AG08395 (cell line): ENCODE data around the gene UQCC5.
A peak's percentile ranks its signal among the peaks of the same experiment; 100 is the strongest.

Source experiments
- DNase-seq: peaks from one replicate; pipeline ENCODE4 v3.0.0; 2012; ENCODE audit warnings: mixed read lengths, low spot score

The UQCC5 gene, protein sequence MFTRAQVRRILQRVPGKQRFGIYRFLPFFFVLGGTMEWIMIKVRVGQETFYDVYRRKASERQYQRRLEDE

DNA sequence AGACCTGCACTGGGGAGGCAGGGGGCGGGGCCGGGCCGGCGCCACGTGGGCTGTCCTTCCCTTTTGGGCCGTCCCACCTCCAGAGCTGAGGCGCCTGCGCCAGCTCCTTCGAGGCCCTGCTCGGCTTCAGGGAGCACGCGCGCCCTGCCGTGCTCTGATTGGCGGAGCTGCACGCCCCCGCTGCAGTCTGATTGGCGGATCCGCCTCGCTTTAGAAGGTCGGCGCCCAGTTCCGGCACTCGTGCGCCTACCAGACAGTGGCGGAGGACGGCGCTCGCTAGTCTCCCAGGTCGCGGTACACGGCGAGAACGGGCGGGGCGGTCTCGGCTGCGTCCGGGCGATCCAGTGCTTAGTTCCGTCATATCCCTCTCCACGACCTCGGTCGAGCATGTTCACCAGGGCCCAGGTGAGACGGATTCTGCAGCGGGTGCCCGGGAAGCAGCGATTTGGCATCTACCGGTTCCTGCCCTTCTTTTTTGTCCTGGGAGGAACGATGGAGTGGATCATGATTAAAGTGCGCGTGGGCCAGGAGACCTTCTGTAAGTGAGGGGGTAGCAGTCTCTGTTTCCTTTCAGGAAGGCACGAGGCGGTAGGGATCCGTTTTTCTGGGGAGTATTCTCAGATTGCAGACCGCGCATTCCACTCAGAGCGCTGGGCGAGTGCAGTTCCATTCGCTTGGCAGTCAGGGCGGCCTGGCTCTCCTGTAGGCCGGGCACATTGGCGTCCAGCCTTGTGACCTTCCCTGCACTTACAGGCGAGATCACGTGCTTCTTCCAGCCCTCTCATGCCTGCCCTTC lies at the start of gene UQCC5:
Gene UQCC5 (plus strand): TSS at position 237 of the 796 bp plus-strand sequence. CDS start 151 bp downstream, at position 388.
- DNase-seq, result peak; percentile 100

DNA sequence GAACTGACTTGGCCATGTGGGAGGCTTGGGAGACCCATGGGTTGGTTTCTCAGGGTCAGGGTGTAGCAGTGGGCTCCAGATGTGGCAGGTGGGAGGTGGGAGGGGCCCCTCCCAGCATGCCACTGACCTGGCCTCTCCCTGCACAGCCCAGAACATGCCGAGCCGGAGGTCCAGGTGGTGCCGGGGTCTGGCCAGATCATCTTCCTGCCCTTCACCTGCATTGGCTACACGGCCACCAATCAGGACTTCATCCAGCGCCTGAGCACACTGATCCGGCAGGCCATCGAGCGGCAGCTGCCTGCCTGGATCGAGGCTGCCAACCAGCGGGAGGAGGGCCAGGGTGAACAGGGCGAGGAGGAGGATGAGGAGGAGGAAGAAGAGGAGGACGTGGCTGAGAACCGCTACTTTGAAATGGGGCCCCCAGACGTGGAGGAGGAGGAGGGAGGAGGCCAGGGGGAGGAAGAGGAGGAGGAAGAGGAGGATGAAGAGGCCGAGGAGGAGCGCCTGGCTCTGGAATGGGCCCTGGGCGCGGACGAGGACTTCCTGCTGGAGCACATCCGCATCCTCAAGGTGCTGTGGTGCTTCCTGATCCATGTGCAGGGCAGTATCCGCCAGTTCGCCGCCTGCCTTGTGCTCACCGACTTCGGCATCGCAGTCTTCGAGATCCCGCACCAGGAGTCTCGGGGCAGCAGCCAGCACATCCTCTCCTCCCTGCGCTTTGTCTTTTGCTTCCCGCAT lies 49.2 kb upstream of the UQCC5 start:
- no peak for DNase-seq

DNA sequence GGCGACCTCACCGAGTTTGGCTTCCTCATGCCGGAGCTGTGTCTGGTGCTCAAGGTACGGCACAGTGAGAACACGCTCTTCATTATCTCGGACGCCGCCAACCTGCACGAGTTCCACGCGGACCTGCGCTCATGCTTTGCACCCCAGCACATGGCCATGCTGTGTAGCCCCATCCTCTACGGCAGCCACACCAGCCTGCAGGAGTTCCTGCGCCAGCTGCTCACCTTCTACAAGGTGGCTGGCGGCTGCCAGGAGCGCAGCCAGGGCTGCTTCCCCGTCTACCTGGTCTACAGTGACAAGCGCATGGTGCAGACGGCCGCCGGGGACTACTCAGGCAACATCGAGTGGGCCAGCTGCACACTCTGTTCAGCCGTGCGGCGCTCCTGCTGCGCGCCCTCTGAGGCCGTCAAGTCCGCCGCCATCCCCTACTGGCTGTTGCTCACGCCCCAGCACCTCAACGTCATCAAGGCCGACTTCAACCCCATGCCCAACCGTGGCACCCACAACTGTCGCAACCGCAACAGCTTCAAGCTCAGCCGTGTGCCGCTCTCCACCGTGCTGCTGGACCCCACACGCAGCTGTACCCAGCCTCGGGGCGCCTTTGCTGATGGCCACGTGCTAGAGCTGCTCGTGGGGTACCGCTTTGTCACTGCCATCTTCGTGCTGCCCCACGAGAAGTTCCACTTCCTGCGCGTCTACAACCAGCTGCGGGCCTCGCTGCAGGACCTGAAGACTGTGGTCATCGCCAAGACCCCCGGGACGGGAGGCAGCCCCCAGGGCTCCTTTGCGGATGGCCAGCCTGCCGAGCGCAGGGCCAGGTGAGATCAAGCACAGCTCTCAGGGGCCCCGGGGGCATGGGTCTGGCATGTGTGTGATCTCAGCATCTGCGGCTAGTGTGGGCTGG lies 48.4 kb upstream of the UQCC5 start:
- DNase-seq, result no peak

DNA sequence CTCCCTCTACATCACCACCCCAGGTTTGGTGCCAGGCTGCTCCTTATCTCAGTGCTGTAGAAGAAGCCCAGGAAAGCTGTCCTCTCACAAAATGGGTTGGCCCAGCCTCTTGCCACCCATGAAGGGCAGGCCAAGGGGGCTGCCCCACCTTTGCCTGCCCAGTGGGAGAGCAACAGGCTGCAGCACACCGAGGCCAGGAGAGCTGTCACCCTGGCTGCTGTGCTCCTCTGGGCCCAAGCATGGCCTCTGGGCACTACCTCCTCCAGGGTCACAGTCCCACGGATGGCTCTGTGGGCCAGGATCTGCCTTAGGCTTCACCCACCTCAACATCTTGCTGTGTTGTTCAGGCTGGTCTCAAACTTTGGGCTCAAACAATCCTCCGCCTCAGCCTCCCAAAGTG lies 47.7 kb upstream of the UQCC5 start:
- no peak for DNase-seq

DNA sequence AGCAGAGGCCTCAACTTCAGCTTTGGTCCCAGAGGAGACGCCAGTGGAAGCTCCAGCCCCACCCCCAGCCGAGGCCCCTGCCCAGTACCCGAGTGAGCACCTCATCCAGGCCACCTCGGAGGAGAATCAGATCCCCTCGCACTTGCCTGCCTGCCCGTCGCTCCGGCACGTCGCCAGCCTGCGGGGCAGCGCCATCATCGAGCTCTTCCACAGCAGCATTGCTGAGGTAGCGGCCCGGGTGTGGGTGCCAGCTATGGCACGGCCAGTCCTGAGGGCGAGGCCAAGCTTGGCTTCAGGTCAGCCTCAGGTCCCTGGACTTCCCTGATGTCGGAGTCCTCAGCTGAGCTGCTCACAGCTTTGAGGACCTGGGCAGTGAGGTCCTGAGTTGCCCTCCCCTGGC lies 47.0 kb upstream of the UQCC5 start:
- DNase-seq, result no peak

DNA sequence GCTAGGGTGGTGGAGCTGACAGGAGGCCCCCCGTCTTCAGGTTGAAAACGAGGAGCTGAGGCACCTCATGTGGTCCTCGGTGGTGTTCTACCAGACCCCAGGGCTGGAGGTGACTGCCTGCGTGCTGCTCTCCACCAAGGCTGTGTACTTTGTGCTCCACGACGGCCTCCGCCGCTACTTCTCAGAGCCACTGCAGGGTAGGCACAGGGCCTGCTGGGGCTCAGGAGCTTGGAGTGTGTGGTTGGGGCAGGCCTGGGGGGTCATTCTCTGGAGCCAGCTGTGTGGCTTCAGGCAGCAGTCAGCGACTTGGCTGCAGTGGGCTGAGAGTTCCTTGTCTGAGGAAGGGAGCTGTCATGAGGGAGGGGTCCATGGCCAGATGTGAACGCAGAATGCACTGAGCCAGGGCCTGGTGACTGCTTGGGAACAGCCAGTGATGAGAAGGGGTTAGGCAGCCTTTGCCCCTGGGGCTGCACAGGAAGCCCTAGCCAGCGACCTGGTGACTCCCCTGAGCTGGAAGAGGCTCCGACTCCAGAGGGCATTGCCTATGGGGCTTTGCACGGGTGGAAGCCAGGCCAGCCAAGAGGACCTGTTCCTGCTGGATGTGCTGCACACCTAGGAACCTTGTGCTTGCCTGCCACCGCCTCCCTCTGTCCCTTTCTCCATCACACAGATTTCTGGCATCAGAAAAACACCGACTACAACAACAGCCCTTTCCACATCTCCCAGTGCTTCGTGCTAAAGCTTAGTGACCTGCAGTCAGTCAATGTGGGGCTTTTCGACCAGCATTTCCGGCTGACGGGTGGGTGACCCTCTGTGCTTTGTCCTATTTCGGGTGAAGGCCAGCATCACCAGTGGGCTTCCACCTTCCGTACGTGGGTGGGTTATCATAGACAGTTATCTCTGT lies 46.1 kb upstream of the UQCC5 start:
- no peak for DNase-seq

DNA sequence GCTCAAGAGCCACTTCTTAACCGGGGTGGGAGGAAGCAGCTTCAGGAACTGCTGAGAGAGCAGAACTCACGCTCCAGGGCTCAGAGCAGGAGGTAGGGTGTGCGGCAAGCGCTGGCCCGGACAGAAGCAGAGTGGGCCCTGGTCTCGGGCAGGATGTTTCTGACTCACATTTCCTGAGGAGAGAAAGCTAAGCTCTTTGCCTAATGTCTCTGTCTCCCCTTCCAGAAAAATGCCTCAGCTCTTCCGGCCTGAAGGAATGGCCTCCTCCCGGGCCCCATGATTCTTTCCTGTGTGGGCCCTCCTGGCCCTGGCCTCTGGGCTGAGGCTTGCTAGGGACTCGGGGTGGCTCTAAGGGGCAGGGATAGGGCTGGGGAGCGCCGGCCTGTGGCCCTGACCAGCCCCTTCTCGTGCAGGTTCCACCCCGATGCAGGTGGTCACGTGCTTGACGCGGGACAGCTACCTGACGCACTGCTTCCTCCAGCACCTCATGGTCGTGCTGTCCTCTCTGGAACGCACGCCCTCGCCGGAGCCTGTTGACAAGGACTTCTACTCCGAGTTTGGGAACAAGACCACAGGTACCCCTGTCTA lies 45.4 kb upstream of the UQCC5 start:
- DNase-seq, result no peak

DNA sequence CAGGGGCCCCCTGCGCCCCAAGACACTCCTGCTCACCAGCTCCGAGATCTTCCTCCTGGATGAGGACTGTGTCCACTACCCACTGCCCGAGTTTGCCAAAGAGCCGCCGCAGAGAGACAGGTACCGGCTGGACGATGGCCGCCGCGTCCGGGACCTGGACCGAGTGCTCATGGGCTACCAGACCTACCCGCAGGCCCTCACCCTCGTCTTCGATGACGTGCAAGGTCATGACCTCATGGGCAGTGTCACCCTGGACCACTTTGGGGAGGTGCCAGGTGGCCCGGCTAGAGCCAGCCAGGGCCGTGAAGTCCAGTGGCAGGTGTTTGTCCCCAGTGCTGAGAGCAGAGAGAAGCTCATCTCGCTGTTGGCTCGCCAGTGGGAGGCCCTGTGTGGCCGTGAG lies 44.3 kb upstream of the UQCC5 start:
- DNase-seq, result no peak

DNA sequence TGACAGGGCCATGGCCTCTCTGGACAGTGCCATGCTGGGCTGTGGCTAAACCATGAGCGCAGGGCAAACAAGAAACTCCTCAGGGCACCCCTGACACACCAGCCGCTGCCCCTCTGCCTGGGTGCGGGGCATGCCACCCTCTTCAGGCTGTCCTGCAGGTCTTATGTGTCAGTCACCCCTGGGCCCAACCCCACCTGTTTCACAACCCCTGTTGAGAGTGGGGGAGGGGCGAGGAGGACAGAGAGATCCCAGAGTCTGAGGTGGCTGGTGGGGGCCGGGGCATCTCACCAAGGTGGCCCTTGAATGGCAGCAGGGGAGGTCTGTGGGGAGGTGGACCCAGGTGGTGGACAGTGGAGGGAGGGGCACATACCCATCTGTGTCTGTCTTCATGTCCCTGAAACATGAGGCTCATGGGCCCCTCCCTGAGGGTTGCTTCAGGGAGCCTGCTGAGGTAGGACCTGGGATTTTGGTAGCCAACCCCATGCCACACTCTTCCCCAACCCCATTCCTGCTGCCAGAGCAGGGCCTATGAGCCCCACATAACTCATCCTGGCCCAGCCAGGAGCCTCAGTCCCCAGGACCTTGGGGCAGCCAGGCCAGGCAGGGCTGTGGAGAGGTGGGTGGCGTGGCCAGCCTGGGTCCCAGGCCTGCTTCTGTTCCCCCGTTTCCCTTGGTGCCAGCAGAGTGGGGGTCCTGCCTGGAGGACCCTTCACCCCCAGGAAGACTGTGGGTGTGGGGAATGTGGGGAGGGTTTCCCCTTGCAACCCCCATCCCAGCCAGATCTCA lies 43.0 kb upstream of the UQCC5 start:
- DNase-seq, result no peak

DNA sequence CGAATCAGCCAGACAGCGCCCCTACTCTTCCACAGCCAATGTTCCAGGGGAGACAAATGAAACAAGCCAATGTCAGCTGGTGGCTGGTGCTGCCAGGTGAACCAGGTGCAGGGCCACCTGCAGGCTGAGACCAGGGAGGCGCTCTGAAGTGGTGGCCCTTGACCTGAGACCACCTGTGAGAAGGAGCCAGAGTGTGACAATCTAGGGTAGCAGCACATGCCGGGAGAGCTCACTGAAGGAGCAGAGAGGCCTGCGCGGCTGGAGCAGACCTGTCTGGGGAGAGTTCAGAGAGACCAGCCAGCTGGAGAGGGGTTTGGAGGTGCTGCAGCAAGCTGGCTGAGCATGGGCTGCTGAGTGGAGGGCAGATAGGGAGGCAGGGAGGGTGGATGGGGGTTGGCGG lies 42.0 kb upstream of the UQCC5 start:
- no peak for DNase-seq

DNA sequence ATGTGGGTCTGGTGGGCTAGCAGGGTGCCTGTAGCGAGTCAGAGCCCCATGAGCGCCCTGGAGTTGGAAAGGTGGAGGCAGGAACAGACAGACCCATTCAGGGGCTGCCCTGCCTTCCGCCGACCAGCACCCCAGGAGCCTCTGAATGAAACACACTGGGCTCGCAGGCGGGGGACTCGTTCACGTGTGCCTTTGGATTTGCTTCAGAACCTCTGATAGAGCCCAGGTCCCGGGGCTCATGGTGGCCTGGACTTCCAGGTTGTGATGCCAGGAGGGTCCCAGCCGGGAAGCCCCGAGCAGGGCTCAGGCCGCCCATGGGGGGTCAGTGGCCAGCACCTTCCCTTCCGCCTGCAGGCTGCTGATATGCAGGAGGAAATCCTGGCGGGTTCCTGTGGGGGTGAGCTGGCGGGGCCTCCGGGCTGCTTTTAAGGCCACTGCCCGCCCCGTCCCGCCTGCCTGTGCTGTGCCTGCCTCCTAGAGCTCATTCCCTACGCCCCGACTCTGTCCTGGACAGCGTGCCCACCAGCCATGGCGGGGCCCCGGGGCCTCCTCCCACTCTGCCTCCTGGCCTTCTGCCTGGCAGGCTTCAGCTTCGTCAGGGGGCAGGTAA lies 41.4 kb upstream of the UQCC5 start, which contains the start of gene STAB1:
Gene STAB1 (plus strand): TSS at position 453 of the 610 bp plus-strand sequence. CDS start 76 bp downstream, at position 529.
- no peak for DNase-seq

DNA sequence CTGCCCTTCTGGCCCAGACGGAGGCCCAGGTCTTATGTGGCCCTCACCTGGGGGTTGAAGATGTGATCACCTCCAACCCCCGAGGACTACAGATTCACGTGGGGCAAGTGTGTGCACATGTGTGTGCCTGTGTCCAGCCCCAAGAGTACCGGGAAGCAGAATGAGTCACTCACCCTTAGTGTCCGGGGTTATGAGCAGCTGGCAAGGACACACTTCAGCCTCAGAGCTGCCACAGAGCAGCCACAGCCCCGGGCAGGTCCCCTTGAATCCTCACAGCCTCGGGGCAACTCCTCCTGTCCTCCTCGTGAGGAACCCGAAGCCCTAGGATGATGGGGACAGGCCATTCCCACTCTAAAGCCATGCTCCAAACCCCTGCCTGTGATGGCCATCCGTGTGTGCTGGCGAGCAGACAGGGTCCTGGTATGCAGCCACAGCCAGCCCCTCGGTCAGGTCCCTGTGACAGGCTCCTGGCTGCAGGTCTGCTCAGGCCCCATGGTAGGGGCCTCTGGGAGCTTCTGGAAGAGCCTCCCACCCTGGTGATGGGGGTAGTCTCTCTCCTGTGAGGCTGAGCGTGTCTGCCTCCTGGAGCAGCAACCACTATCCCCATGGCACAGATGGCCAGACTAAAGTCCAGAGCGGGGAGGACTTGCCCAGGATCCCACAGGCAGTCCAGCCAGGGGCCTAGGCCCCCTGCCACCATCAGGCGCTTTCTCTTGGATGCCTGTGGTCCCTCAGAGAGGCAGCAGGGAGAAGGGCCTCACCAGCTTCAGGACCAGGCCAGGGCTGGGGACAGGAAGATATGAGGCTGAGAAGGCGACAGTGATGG lies 40.4 kb upstream of the UQCC5 start:
- DNase-seq, result peak; percentile 80

DNA sequence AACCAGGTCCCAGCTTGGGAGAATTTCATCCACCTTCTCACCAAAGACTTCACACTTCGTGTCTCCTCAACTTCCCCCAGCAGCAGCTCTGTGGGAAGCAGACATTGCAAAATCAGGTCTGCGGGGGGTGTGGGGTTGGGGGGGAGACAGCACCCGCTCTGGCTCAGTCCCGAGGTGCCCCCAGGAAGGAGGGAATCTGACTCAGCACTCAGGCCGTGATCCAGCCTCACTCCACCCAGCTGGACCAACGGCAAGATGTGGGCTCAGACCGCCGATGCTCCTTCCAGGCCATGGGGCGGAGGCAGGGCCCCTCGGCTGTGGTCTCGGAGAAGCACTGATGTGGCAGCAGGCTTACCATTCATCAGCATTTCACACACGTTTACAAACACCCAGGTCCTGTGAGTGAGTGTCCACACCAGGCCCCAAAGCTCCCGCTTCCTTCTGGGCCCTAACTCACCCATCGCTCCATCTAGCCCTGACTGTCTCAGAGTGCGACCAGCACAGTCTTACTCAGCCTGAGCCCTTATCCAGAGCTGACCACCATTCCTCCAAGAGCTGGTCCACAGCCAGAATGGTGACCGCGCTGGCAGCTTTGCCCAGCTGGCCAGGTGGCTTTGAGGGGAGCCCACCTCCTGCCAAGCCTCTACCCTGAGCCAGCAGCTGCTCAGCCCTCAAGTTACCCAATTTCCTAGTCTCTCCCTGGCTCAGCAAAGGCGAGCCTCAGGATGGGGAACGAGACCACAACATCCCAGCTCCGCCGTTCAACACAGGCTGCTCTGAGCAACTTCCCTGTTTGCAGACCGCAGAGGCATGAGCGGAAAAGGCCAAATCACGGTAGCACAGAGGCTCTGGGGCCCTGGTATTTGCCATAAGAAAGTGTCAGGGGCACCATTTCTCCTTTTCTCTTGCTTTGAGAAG lies 38.0 kb upstream of the UQCC5 start:
- DNase-seq, result peak; percentile 87

DNA sequence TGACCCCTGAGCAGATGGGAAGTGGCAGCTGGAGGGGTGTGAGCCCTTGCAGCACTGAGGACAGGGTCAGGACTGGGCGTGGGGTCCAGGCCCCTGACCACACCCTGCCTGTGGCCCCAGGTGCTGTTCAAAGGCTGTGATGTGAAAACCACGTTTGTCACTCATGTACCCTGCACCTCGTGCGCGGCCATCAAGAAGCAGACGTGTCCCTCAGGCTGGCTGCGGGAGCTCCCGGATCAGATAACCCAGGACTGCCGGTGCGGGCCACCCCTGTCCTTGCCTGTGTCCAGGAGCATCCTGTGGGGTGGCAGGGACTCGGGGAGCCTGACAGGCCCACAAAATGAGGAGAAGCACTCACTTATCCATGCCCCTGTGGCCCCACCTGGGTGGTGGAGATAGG lies 35.4 kb upstream of the UQCC5 start:
- no peak for DNase-seq

DNA sequence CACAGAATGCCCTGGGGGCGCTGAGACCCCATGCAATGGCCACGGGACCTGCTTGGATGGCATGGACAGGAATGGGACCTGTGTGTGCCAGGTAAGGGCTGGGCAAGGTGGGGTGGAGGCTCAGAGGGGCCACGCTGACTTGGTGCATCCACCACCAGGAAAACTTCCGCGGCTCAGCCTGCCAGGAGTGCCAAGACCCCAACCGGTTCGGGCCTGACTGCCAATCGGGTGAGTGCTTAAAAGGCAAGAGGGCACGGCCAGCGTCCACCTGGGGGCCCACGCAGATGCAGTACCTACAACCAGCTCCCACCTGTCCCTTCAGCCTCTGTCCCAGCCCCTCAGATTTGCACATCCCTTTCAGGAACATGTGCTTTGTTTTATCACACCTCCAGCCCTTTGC lies 34.4 kb upstream of the UQCC5 start:
- no peak for DNase-seq

DNA sequence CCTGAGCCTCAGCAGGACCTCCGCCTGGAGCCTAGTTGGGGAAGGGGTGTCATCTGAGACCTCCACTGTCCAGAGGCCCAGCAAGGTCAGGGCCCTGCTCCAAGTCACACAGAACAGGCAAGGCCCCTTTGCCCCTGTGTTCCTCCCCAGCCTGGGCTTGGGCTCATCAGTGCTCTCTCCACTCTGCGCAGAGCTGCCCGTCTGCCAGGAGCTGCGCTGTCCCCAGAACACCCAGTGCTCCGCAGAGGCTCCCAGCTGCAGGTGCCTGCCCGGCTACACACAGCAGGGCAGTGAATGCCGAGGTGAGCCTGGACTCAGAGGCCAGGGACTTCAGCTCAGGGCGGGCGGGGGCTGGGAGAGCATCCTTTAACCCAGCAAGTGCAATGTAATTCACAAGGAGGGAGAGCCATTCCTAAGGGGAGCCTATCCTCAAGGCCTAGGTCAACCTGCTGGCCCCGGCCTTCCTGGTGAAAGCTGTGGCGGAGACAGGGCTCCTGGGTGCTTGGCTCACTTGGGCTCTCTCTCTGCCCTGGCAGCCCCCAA lies 33.5 kb upstream of the UQCC5 start:
- no peak for DNase-seq

DNA sequence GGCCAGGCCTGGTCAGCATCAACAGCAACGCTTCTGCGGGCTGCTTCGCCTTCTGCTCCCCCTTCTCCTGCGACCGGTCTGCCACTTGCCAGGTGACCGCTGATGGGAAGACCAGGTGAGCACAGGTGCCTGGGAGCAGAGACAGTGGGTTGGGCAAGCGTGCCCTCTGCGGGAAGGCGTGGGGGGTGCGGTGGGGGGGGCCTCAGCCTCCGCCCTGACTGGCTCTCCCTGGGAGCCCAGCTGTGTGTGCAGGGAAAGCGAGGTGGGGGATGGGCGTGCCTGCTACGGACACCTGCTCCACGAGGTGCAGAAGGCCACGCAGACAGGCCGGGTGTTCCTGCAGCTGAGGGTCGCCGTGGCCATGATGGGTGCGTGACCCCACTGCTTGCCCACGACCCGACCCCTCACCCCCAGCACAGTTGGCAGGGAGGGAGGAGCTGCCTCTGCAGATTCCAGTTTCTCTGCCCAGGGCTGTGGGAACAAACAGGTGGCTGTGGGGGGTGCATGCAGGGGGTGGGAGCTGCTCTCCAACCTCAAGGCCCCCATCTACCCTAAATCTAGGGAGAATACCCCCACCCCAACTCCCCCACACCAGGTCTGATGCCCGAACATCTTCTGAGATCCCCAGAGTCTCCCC lies 32.5 kb upstream of the UQCC5 start:
- DNase-seq, result no peak
